DMS53 treated with DMSO at 0.1 percent for 48 hours (cell line): ENCODE data around the gene ICE1.
"Not testable (repeated sequence)": the region's sequence is repeated elsewhere in the genome, so short reads cannot be mapped to it uniquely, and the experiment has no call there.

Experiments used
- DNase-seq: peaks from one replicate; lab custom pipeline; 2025; ENCODE audit not compliant: unreplicated experiment; lab: John Stamatoyannopoulos, UW

The ICE1 gene, protein sequence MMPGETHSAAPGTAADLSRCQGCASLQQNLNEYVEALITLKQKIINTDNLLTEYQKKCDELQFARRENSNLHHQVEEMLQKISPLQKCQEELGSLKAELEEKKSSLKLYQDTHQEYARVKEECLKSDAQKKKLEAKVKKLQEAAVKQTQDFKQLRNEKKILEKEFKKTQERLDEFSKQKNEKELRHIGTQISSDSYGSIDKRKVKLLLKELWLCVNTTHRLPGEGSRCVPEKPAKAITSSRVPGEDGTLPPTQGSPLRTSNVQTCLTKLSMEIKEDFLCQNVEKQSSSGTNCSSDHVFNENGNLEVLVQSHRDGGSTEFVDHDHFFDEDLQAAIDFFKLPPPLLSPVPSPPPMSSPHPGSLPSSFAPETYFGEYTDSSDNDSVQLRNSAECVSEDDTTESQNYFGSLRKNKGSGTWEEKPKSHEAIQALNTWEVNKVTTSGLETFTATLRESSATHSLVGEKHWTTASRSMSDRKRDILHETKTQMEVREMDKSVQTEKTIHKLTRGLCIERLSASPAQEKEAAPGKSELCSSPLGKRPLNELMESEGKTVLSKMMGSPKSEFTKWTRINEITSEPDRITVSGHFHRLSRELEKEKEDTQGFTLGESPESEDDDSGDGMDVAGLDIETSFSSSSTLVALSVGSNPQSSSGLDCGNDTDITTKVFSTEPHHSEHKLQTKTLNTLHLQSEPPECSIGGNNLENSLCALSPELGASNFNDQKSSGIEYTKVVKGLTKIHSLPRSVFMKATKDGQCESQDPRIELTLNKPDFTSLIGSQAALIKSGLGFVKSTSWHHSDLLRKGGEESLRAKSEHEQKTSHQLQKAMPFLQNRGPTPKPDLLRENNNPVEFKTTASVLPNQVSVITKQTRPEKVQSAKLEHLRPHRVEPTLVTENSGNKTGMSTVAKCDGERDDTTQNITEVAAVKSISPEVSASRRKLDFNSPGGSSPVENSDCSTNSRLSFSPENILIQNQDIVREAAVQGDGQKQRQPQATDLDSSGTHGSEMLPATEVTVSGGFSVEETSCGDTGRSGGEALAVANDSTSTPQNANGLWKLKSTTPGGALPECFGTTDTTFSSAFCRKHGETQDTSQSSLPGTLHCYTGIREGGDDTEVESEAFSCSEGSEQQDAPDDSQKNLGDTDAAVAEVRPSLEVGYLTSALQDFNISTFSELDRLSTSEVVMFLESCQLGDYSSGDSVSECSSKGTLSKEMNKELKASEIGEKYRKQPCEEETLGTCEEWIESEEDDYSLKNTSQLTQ (N-terminal part only)

GRCh38 chr5:5421961-5422818, at the start of gene ICE1:
TSS of gene ICE1 (plus strand) at chr5:5422677. CDS start at chr5:5422916, 239 bp downstream.
- peak; percentile 98 for DNase-seq

- DNase-seq, result no peak
Observed at GRCh38 chr5:5372930-5373329, 49.5 kb upstream of the ICE1 start.

- DNase-seq, result no peak
Observed at GRCh38 chr5:5373351-5373989, 49.0 kb upstream of the ICE1 start.

DNA sequence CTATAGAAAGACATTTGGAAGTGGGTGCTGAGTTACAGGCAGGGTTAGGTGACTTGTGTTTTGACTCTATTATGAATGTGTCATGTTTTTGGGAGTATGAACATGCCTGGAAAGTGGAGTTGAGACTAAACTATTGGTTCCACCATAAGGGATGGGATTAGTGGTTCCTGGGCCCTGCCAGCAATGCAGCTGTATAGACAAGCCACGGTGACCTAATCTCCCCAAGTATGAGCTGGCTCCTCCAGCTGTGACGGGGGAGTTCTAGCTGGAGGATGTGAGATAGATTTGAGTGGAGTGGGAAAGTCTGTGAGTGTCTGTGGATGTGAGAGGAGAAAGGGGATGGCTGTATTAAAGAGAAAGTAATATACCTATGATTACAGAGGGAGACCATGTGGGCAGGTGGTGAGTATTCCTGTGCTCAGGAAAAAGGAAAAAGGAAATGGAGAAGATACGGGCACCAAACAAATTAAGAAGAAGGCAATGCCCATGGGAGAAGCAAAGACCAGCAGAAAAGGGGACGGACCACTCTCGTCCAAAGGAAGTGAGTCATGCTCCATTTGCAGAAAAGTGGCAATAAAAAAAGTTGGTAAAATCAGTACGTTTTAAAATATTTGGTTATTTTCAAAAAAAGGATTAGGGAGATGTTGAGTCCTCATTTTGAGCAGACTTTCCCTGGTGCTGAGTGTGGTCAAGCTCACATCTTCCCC, 48.3 kb upstream of the ICE1 start:
- DNase-seq, result no peak

GRCh38 chr5:5377780-5378179, 44.7 kb upstream of the ICE1 start:
- no peak for DNase-seq

DNA sequence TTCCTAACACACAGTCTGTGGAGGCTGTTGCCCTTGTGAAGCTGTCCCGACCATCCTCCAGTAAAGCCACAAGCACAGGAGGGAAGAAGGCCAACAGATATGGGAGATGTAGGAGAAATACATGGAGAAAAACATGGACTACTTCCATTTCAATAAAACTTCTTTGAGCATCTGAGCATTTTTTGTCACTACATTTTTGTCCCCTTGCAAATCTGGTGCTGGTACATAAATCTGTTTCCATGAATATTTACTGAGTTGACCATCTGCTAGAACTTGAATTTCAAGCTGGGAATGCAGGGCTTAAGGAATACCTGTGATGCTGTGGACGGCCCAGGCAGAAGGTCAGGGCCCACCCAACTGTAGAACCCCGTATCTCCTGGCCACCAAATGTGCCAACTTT, 43.9 kb upstream of the ICE1 start:
- no peak for DNase-seq

DNA sequence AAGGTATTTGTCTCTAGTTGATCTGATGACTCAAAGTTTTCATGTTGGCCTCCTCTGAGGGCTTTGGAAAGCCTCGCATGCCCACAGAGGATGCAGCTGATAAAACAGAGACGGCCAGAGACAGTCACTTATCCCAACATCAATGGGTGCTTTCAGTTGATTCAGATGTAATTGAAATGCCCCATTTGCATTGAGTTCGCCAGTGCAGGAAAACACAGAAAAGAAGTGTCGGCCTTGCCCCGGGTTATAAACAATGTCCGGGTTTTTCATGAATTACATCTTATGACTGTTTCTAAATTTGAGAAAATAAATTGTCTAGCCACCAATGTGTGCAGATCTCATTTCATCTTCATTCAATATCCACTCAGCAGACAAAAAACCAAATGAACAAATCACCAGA, 42.2 kb upstream of the ICE1 start:
- no peak for DNase-seq

DNA sequence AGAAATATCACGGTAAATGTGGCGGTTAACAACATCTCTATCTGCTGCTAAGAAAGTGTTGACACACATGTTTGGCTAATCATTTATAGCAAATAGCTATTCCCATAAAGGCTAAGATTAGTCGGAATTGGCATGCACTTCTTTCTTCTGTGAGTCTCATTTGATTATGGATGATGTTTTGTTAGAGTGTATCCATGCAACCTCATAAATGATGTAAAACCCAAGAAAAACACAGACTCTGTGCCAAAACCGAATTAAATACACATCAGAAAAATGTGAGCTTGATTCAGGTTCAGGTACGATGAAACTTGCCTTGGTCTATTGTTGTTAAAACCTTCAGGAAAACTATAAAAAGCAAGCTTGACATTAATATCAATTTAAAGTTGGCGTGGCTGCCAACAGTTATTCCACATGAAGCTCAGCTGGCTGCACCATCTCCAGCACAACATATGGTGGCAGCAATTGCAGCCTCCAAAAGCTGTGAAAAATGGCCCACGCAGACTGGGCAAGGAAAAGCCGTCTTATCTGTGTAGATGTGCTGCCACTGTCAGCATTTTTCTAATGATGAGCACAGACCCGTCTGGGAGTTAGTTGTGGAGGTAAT, 41.1 kb upstream of the ICE1 start:
- no peak for DNase-seq

DNA sequence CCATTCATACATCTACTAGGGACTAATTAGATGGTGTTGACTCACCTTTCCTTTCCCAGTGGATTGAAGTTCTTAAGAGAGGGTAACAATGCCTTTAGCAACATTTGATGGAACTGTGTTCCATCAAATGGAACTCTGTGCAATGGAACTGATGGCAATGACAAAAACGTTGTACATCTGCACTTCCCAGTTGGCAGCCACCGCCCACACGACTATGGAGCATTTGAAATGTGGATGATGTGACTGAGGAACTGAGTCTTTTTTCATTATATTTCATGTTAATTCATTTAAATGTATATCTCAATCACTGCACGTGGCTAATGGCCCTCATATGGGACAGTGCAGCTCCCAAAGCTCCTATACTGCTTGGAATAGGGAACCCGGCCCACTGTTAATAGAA, 39.0 kb upstream of the ICE1 start:
- no peak for DNase-seq

DNA sequence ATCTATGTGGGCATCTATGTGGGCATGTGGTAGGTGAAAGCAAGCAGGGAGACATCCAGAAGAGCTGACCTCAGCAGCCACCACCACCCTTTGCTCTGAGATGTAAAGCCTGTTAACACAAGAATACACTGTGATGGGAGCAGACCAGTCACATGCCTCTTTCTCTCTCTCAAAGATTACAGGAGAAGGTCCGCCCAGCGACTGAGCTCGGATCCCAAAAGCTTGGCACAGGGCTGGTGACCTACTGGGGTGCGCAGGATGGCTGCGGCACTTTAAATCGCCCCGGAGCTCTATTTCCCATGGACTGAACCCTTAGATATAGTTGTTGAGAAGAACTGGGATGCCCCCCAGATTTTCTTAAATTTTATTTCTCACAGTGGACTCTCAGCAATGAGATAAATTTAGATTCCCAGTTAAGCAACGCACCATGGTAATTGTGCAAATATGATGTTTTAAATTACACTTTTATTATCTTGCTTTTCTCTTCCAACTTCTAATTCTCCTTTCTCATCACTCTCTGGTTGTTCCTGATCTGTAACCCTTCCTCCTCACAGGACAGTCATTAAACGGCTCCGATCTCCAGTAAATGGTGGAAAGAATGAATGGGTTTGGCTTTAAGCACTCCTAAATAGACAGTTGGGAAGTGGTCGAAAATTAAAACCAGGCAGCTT, 37.7 kb upstream of the ICE1 start:
- DNase-seq, result no peak

GRCh38 chr5:5385331-5385662, 37.2 kb upstream of the ICE1 start:
- no peak for DNase-seq

DNA sequence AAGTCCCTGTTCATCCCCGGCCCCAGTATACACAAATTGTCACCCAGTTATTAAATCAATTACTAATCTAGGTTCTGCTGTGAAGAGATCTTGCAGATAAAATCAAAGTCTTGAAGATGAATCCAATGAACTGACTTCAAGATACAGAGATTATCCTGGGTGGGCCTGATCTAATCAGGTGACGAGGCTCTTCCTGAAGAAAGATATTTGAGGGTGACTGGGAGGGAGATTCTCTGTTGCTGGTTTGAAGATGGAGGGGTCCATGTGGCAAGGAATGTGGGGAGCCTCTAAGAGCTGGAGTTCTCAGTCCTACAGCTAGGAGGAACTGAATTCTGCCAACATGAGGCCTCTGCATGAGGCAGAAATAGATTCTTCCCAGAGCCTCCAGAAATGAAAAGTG, 36.1 kb upstream of the ICE1 start:
- DNase-seq, result no peak

- DNase-seq, result no peak
Observed at GRCh38 chr5:5387192-5387591, 35.3 kb upstream of the ICE1 start.

GRCh38 chr5:5387777-5388176, 34.7 kb upstream of the ICE1 start:
- no peak for DNase-seq

DNA sequence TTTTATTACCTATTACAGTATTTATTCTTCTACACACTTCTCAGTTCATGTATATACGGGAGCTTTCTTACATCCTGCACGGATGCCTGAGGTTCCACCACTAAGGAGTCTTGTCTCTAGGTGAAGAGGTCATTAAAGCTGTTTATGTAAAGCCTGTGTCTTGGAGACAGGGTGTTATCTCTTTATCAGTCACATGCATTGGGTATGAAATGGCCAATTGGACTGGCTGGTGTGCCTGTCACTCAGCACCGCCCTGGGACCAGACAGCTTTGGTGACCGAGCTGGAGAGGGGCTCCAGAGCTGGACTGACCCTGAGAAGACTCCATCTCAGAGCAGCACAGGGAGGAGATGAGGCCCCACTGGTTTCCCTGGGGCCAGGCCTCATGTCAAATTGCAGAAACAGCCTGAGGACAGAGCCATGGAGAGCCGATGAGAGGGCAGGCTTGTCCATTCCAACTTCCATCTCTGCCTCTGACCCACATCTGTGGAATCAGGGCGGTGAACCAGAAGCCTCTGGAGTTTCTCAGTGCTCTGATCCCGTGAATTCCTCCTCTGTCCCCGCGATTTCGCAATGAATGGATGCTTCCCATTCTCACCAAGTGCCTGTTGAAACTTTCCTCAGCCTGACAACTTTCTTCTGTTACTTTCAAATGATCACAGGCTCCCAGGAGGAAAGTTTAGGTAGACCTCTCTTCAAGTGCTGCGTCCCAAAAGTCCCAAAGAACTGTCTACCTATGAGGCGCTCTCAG, 32.2 kb upstream of the ICE1 start:
- DNase-seq, result not testable (repeated sequence)

DNA sequence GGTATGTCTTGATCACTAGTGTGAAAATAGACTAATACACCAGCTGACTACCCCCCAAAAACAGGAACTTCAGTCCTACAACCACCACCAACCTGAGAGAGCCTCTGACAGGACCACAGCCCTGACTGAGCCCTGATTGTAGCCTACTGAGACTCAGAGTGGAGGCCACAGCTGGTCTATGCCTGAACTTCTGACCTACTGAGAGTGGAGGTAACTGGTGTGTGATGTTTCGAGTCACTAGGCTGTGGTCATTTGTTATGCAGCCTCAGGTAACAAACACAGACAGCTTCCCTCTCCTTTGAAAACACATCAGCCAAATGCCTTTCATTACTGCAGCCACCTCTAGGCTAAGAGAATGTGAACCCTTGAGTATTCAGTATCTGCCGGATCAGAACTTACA, 30.0 kb upstream of the ICE1 start:
- DNase-seq, result not testable (repeated sequence)

- DNase-seq, result not testable (repeated sequence)
Observed at GRCh38 chr5:5394384-5394986, 28.0 kb upstream of the ICE1 start.
